Limb (tissue), 2 donors: Measurements from ENCODE around the gene MID1.

Experiments used
- DNase-seq, 2 donors: peaks; one replicate each; pipeline ENCODE4 v3.0.0-alpha.2; 2016; ENCODE audit errors: extremely low spot score in 2 of 2

Gene MID1

DNA sequence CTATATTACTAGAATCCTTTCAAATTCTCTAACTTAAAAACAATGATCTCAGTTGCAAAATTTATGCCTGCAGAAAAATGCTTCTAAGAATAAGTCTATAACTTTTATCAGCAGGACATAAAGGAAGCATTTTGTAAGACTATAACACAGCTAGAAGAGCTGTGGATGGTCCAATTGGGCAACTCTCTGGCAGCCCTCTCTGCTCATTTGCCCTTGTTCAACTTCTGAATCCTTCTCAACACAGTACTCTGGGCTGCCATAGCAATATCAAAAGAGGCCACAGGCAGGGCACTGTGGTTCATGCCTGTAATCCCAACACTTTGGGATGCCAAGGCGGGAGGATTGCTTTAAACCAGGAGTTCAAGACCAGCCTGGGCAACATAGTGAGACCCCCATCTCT, 88.5 kb downstream of the MID1 start:
- no peak for DNase-seq

DNA sequence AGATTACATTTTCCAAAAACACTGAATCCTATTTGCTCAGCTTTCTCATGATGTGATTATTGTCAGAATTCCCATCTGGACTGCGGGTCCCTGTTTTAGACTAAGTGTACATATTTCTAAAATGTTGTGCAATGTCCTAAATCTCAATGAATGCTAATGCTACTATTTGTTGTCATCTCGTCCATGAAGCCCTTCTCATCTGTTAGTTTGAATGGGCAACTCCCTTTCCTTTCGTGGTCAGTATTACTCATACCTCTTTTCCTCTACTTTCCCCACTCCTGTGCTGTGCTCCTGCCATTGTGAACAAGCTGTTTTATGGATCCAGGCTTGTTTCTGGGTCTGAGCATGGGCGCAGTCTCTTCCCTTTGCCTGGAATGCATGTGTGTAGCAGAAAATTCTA, 91.0 kb downstream of the MID1 start:
- DNase-seq, result no peak

DNA sequence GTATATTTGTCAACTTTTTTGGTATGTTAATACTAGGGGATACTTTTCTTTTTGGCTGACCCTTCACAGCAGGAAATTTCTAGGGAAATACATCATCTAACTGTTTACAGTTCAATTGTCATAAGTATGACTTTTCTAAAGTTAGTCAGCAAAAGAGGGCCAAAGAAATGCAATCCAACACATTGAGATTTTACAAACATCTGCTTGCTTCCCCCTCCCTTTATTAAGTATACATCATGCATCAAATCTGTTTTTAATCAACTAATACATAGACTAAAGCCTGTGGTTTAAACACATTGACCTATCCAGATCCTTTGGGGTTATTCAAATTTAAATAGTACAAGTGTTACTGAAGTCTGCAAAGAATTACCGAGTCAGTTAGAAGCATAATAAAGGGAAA, 93.9 kb downstream of the MID1 start:
- no peak for DNase-seq

DNA sequence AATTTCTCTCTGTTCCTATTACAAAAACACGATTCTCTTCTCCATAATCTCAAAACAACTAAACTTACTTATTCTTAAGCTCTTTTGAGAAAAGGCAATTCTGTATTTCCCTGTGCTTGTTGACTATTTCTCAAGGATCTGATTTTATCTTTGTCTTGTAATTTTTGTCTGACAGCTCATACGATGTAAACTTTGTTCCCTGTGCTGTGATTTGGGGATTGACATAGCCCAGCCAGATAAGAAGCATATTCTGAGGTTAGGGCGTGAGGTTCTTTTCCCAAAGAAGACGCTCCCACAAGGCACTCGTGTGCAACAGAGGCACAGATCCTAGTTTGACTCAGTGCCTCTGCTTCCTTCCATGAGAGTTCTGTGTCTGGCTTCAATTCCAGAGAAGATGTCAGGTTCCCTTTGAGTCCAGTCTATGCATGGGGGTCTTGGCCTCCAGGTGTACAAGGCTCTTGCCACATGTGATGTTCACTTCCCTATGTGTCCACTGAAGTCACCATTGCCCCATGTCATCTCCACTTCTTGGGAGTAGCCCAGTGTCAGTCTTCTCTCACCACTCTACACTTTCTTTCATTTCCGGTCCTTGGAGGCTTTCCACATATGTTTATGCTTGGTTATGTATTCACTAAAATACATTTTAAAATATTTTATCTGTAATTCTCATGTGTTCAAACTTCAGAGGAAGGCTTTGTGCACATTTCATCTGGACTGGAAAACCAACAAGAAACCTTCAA, 94.8 kb downstream of the MID1 start:
- no peak for DNase-seq

DNA sequence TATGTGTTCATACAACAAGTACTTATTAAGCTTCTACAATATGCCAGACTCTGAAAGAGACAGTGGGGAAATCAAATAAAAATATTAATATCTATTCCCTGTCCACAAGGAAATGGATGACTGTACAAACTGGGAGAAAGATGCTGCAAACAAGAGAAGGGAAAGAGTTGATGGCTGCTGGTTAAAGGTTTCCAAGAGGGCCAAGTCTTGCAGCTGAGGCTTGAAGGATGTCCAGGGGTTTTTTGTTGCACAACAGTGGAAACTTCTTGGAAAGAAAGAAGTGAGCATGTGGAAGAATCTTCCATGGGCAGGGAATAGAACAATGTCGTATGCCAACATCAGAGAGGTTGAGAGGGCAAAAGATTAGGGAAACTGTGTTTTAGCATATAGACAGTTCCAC, 95.8 kb downstream of the MID1 start:
- no peak for DNase-seq

DNA sequence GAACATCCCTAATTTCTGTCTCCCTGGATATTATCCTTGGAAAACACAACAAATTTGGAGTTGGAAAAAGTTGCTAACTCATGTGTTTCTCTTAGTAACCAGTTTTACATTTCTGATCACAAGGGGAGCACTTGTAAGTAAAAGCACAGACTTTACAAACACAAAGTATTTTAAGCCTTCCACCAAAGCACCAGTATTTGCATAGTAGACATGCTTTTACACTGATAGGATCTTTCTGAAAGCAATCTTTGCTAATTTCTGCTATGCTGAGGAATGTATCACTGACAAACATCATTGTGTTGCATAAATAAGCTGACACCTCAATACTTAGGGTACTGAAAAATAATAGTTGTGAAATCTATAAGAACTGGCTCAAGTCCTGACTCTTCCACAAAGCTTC, 100.6 kb downstream of the MID1 start:
- no peak for DNase-seq

DNA sequence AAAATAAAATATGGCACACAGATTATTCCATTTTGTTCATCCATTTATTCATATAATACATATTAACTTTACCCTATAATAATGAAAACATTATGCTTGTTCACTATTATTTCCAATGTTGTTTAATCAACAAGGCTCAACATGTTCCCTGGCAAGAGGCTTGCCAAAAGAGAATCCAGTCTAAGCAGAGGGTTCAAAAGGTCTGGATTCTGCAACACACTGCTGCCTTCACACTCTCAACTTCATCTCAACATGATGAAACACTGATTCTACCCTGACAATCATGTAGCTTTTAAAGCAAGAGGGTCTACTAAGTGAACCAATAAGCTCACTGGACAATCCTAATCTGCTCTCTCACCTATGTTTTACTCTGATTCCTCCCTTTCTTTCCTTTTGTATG, 101.1 kb downstream of the MID1 start:
- DNase-seq, result no peak

DNA sequence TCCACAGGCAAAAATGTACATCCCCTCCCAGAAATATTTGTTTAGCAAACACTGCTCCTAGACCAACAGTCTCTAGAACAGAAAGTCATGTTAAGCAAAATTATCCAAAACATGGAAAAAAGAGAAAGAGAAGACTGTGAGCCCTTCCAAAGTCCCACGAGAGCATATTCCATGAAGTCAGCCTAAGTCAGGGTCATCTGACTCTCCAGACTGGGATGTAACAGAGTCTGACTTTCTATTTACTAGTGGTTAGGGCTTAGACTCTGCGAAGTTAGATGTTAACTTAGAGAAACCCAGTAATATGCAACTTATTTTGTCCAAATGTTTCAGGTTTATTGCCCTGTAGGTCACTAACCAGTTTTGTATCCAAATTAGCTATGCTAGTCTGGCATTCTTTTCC, 102.3 kb downstream of the MID1 start:
- no peak for DNase-seq

DNA sequence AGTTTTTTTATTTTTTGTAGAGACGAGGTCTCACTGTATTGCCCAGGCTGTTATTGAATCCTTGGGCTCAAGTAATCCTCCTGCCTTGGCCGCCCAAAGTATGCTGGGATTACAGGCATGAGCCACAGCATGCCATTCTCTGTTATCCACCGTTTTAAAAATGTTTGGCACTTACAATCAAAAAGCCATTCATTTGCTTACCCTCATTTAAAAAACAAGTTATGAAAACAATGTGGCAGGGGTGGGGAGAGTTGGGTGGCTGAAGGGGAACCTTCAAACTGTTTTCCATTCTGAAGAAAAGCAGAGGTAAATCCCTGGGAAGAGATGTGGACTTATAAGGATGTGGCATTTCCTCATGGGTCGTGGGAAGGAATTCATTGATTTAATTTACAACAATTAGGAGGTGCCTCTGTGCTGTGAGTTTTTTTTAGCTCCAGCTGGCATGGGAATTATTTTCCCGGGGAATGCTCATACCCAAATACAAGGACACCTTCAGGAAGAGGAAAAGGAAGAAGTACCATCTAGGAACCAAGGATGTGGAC, 103.5 kb downstream of the MID1 start:
- DNase-seq, result no peak

DNA sequence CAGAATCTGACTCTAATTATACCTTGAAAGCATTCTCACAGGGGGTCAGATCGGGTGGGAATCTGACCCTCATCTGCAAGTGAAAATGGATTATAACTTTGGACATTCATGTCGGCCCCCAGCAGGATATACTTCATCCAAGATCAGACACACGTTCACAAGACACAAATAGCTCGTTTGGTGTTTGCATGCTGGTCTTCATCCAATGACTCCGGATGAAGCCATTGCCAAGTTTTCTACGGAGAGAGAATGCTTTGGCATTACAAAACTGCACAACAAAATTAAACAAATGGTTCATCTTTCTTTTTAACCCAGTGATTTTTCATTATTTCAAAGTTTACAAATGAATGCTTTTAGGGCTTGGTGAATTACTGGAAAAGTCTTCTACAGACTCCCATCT, 105.5 kb downstream of the MID1 start:
- DNase-seq, result no peak

DNA sequence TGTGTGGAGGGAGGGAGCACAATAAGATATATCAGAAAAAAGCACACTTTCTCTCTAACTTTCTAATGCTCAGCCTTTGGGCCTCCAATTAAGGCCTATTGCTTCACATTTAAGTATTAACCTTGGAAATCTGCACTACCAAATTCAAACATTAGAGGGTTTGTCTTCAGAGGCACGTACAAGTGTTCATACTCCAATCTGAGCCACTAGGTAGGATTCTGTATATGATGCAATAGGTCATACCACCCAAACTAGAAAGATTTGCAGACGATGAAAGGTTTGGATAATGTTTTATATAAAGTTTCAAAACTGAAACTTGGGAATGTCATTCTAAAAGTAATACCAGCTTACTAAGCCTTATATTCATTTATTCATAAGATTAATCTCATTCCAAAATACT, 106.4 kb downstream of the MID1 start:
- no peak for DNase-seq

DNA sequence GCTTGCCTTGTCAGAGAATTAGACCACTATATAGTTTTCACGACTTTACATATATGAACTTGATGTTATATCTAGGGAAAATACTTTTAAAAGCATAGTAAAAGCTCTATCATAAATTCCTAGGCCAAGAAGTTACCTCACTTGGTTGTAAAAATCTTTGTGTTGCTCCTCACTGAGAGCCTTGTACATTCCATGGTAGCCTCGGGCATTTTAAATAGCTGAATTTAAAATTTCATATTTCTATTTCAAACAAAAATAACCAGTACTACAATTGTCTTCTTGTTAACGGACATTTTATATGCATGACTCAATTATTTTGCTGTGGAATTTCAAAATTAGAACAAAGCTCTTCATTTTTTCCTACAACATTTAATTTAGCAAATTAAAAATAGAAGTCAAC, 107.6 kb downstream of the MID1 start:
- no peak for DNase-seq

DNA sequence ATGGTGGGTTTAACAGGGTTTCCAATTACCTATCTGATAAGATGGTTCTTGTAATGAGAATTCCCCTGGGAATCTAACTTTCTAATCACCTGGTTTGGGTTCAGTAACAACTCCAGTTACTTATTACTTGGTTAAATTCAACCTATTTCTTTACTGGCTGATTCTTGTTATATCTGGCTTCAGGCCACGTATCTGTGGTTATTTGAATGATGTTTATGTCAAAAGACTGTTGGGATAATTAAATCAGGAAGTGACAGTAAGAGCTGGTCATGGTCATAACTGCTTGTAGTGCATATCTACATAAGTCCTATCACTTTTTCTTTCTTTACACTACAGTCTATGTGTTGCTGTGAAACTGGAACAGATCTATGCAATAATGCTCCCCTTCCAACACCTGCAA, 108.1 kb downstream of the MID1 start:
- no peak for DNase-seq

DNA sequence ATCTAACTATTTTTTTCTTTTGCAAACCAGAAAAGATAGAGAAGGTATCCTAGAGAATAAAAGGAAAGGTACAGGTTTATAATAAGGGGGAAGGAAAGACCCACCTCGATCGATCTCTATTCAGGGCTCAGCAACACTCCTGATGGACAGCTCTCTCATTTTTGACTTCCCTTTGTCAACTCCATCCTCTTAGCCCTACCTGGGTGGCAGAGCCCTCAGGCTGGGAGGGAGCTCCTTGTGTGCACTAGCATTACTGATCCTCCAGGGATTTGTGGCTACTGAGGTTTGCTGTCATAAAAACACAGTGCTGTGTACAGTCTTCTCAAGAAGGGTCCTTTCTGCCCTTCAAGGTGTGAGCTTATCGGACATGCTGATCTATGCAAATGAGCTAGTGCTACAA, 111.0 kb downstream of the MID1 start:
- no peak for DNase-seq

DNA sequence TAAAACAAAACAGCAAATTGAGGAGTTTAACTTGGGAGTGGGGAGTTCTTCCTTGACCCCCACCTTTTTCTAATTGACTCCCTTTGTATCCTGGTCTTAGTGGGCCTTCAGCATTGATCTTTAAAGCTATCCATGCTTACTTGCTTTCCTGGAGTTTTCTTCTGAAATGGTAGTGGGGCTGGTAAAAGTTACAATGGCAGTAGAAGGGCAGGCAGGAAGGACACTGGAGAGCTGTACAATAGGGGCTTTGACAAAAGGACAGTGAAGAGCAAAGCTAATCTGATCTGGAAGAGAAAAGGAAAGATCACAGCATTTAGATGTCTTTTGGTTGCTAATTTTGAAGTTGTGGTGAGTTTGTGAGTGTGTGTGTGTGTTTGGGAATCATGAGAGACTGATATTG, 111.5 kb downstream of the MID1 start:
- DNase-seq, result no peak

DNA sequence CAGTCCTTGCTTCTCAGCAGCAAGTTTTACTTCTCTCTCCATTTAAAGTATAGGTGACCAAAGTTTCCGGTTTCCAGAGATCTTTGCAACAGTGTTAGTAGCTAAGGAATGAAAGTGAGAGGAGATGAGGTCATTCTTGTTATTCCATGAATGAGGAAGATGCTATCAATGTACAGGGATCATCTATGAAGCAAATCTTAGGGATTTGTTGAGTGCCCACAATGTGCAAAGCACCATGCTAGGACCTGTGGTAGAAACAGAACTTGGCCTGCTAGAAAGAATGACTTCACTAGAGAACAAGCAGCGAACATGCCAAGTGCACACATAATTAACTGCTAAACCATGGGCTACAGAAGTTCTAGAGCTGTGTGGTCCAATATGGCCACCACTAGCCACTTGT, 112.5 kb downstream of the MID1 start:
- no peak for DNase-seq

DNA sequence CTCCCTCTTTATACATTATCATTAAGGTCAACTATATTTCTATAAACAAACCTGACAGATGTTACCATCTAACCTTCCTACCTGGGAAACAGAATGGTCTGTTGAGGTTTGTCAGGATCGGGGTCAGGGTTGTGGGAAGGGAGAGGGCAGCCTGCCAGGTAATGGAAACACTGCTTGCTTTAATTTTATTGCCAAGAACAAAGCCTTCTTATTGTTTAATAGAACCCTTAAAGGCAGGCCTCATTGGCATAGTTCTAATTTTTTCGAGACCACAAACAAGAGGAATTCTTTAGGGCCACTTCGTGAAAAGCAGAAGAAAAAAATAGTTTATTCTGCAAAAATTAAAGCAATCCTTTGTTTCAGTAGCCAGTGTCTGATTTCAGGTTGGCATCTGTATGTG, 113.2 kb downstream of the MID1 start:
- no peak for DNase-seq

DNA sequence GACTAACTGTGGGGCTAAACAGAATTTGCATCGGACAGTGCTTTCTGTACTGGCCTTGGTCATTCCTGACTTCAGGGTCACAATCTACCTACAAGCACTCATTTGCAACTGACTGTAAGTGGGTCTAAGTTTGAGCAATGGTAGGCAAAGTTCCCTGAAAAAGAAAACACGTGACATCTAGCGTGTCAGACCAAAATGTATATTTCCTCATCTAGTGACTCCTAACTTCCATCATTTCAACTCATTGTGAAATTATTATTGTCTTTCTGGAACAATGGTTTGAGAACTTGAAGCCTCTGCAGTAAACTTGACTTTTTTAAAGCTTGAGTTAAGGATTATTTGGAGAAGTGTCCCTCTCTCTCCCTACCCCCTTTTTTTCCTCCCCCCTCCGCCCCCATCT, 113.6 kb downstream of the MID1 start:
- DNase-seq, result no peak

DNA sequence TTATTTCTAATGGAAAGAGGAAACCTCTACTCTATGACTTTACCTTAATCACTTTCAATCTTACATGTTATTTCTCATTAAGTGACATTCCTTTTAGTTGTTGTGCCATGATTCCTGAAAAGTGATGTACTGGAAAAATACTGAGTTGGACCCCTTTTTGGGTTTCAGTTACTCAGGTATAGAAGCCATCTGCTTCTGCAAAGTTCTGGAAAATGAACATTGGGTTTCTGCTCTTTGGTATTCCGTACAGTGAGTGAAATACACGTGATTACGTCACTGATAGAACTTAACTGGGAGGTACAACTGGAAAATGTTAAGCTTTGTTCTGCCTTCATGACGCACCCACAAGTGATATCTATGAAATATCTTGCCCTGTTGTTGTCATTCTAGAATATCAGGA, 114.7 kb downstream of the MID1 start:
- DNase-seq, result no peak

DNA sequence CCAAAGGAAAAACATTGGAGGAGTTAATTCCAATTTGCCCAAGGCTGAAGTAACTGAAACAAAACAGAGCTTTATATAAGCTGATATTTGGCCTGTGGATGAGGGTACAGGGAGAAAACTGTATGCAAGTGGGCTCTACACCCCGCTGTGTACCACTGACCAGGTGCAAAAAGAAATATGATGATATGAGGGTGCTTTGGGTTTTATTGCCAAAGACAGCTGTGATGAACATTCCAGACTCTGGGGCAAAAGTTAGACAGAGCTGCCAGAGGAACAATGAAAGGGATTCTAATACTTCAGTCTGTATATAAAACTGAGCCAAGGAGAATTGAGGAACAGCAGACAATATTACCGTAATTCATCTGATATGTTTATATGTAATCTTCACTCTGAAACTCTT, 117.4 kb downstream of the MID1 start:
- no peak for DNase-seq

DNA sequence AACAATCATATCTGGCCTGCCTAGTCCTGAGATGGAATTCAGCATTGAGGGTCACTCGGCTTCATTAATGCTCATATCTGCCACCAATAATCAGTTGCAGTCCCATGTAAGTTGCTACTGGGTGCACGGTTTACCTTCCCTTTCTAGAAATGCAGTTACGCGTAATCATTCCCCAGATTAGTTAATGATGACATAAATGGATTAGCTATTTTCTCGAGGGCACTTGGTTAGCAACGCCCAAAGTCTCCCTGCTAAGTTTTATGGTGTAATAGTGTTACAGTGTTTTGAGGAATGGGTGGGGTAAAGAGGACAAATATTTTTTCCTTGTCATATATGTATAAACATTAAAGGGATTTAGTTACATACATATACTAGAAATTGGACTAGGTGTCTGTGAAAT, 118.8 kb downstream of the MID1 start:
- no peak for DNase-seq

DNA sequence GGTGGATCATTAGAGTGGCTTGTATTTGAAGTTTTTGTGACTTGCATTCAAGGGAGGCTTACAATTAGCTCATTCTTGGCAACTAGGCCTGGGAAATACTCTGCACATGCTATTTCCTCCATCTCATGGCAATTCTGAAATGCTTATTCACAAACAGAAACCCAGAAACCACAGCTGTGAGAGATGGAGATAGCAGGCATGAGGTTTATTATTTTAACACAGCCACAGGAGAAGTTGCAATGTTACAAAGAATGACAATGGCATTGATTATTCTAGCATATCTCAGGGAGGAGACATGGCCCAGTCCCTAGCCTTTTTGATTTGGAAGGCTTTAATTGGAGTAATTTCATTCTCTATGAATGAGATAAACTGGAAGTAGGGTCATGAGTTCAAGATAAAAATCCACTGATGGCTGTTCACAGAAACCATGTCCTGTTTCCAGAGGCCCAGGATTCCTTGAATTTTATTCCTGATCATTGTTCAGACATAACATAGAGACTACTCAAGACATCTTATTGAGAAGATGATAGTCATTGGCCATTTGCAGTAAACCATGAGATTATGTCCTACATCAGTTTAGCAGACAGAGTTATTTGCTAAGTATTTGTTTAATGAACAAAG, 123.9 kb downstream of the MID1 start:
- DNase-seq, result no peak

DNA sequence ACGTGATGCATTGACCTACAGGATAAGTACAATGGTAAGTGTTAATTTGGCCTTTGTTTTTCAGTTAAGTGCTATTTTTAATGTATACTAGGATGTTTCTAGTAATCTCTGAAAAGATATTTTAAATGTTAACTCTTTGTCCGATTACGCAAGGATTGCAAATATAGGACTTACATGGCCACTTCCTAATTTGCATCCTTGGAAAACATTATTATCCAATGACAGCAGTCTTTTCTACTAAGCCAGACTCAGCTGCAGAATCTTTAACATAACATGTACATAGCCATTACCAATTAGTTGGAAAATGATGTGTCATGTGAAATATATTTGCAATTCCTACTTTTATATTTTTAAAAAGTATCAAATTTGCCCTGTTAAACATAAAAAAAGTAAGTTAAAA, 124.7 kb downstream of the MID1 start:
- no peak for DNase-seq
